ENCODE data around the gene ZNF268. TPM values are rescaled to one million over a fixed set of nuclear protein-coding genes. Genes with fewer than 3 reads are reported as not detected.

The ZNF268 gene
- total RNA-seq, 1 experiment from 2014 or later, result 22.4 TPM

DNA sequence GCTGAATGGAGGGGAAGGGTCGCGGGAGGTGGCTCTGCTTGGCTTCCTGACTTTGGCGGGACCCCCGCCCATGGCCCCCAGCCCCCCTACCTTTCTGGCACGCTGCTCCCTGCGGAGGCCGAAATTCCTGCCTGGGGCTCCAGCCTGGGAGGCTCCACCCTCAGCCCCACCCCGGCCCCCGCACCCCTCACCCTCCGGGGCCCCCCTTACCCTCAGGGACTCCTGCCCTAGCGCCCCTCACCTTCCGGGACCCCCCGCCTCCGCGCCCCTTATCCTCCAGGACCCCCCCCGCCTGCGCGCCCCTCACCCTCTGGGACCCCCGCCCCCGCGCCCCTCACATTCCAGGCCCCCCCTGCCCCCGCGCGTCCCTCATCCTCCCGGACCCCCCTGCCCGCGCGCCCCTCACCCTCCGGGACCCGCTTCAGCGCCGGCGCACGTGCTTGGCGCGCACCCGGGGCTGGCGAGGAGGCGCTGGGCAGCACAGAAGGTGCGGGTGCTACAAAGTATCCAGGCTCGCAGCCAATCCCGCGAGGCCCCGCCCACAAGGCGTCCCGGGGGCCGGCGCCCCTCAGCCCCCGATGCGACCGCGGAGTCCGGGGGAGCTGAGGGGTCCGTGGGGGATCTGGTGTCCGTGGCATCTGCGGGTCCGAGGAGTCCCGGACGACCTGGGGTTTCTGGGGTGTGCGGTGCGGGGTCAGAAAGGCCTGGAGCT lies 54.3 kb downstream of the ZNF268 start, which contains the start of gene ANHX:
Gene ANHX, minus strand, starts transcription at position 477 of the 712 bp plus-strand sequence. CDS start 1,521 bp downstream, outside the sequence.
- in situ Hi-C loops (cut with HindIII; ENCODE audit: low pct_unique_long_range_greater_than_20kb, low sequenced_read_pairs) (no loop called here), intact Hi-C loops (cut with micrococcal nuclease; ENCODE audit: unreplicated experiment) (no loop called here)
- Histone ChIP-seq H3K27ac (ENCODE audit: low read length) (no peak within 1 kb of the TSS), H3K36me3 (ENCODE audit: control insufficient read depth, insufficient read depth, low read length) (no peaks in the 10 kb centered on the region), H3K27me3 (ENCODE audit: control insufficient read depth, insufficient read depth, low read length) (no peaks in the 10 kb centered on the region), H3K9me3 (ENCODE audit: control insufficient read depth, insufficient read depth, low read depth, low read length) (peaks cover 2% of the 10 kb centered on the region; the same call in 1 of the 2 replicates), H3K4me3 (ENCODE audit: low read depth in 2 of 2, low read length in 2 of 2) (no peak within 1 kb of the TSS), H3K4me1 (ENCODE audit: control insufficient read depth, insufficient read depth, low read length) (no peaks in the 10 kb centered on the region; the same call in 1 of the 2 replicates)
- DNase-seq (ENCODE audit: low read depth, low spot score) (no peak), ATAC-seq (no peak)
- TF ChIP-seq SIN3A (IDR thresholded peaks at IDR 0.05; ENCODE audit: borderline replicate concordance, insufficient read depth, low read depth, low read length) (no peak), TCF7L2 (IDR thresholded peaks at IDR 0.05; ENCODE audit: low read depth, low read length) (no peak), POLR2AphosphoS5 (IDR thresholded peaks at IDR 0.05; ENCODE audit: low read depth, low read length) (no peak)
- TF ChIP-seq, protein P1, sequence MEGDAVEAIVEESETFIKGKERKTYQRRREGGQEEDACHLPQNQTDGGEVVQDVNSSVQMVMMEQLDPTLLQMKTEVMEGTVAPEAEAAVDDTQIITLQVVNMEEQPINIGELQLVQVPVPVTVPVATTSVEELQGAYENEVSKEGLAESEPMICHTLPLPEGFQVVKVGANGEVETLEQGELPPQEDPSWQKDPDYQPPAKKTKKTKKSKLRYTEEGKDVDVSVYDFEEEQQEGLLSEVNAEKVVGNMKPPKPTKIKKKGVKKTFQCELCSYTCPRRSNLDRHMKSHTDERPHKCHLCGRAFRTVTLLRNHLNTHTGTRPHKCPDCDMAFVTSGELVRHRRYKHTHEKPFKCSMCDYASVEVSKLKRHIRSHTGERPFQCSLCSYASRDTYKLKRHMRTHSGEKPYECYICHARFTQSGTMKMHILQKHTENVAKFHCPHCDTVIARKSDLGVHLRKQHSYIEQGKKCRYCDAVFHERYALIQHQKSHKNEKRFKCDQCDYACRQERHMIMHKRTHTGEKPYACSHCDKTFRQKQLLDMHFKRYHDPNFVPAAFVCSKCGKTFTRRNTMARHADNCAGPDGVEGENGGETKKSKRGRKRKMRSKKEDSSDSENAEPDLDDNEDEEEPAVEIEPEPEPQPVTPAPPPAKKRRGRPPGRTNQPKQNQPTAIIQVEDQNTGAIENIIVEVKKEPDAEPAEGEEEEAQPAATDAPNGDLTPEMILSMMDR (IDR thresholded peaks at IDR 0.05), result no peak
- TF ChIP-seq, protein P2, sequence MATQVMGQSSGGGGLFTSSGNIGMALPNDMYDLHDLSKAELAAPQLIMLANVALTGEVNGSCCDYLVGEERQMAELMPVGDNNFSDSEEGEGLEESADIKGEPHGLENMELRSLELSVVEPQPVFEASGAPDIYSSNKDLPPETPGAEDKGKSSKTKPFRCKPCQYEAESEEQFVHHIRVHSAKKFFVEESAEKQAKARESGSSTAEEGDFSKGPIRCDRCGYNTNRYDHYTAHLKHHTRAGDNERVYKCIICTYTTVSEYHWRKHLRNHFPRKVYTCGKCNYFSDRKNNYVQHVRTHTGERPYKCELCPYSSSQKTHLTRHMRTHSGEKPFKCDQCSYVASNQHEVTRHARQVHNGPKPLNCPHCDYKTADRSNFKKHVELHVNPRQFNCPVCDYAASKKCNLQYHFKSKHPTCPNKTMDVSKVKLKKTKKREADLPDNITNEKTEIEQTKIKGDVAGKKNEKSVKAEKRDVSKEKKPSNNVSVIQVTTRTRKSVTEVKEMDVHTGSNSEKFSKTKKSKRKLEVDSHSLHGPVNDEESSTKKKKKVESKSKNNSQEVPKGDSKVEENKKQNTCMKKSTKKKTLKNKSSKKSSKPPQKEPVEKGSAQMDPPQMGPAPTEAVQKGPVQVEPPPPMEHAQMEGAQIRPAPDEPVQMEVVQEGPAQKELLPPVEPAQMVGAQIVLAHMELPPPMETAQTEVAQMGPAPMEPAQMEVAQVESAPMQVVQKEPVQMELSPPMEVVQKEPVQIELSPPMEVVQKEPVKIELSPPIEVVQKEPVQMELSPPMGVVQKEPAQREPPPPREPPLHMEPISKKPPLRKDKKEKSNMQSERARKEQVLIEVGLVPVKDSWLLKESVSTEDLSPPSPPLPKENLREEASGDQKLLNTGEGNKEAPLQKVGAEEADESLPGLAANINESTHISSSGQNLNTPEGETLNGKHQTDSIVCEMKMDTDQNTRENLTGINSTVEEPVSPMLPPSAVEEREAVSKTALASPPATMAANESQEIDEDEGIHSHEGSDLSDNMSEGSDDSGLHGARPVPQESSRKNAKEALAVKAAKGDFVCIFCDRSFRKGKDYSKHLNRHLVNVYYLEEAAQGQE (IDR thresholded peaks at IDR 0.05; ENCODE audit: insufficient read depth in 1 of 2, low read depth in 2 of 2, low read length in 1 of 2), result no peak
- POLR2A ChIA-PET, result no interaction called here
- no TSS peak for BruUV-seq (replicated peaks)
- CTCF ChIA-PET, result no interaction called here

DNA sequence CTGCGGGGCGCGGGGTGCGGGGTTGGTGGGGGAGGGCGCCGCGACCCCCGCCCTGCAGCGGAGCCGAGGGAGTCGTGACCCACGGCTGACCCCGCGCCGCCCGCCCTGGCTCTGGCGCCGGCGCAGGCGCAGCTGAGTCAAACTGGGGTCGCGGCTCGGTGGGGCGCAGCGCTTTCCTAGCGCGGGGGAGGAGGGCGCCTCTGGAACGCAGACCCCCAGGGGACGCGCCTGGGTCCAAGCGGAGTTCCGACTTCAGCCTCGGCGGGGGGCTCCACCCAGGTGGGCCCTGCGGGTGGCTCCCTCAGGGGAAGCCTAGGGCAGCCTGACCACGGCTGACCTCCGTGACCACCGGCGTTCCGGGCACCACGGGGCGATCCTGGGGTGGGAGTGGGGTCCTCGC lies 54.8 kb downstream of the ZNF268 start:
- H3K27me3 ChIP-seq (ENCODE audit: control insufficient read depth, insufficient read depth, low read length), result no peaks in the 10 kb centered on the region
- in situ Hi-C loops (cut with HindIII; ENCODE audit: low pct_unique_long_range_greater_than_20kb, low sequenced_read_pairs), result no loop called here
- TF ChIP-seq POLR2AphosphoS5 (IDR thresholded peaks at IDR 0.05; ENCODE audit: low read depth, low read length), result no peak
- no peak for TF ChIP-seq SIN3A (IDR thresholded peaks at IDR 0.05; ENCODE audit: borderline replicate concordance, insufficient read depth, low read depth, low read length)
- TF ChIP-seq TCF7L2 (IDR thresholded peaks at IDR 0.05; ENCODE audit: low read depth, low read length), result no peak
- TF ChIP-seq, protein P2 (IDR thresholded peaks at IDR 0.05; ENCODE audit: insufficient read depth in 1 of 2, low read depth in 2 of 2, low read length in 1 of 2), result no peak
- TF ChIP-seq, protein P1 (IDR thresholded peaks at IDR 0.05), result no peak
- no peak overlapping the region for H3K27ac ChIP-seq (ENCODE audit: low read length)
- DNase-seq (ENCODE audit: low read depth, low spot score) (no peak), ATAC-seq (no peak)
- no peaks in the 10 kb centered on the region; the same call in 1 of the 2 replicates for H3K4me1 ChIP-seq (ENCODE audit: control insufficient read depth, insufficient read depth, low read length)
- no TSS peak for BruUV-seq (replicated peaks)
- CTCF ChIA-PET, result no interaction called here
- no peak overlapping the region for H3K4me3 ChIP-seq (ENCODE audit: low read depth in 2 of 2, low read length in 2 of 2)
- POLR2A ChIA-PET, result no interaction called here
- intact Hi-C loops (cut with micrococcal nuclease; ENCODE audit: unreplicated experiment), result no loop called here
- H3K36me3 ChIP-seq (ENCODE audit: control insufficient read depth, insufficient read depth, low read length), result no peaks in the 10 kb centered on the region
- peaks cover 2% of the 10 kb centered on the region; the same call in 1 of the 2 replicates for H3K9me3 ChIP-seq (ENCODE audit: control insufficient read depth, insufficient read depth, low read depth, low read length)
